HG03378 (cell line): ENCODE results near the gene CCDC15.

Experiments used
- ATAC-seq: cut with Tn5 transposase; IDR thresholded peaks from one replicate; pipeline ENCODE4 v1.9.1; 2021; ENCODE audit warnings: mild to moderate bottlenecking, moderate library complexity; ENCODE audit not compliant: unreplicated experiment

The CCDC15 gene

GRCh38 chr11:124953753-124954589 is at the start of gene CCDC15:
Gene CCDC15, plus strand, starts transcription at chr11:124954202. Its CDS starts 531 bp downstream, at chr11:124954733.
- peak; percentile 94 for ATAC-seq

- ATAC-seq, result no peak
Observed at GRCh38 chr11:124915541-124916369, 38.2 kb upstream of the CCDC15 start.

GRCh38 chr11:124916370-124916710 is 37.7 kb upstream of the CCDC15 start:
- ATAC-seq, result no peak

GRCh38 chr11:124917115-124917637 is 36.8 kb upstream of the CCDC15 start:
- no peak for ATAC-seq

GRCh38 chr11:124918950-124919349 is 35.1 kb upstream of the CCDC15 start, which contains the start of gene HEPN1:
Gene HEPN1, plus strand, starts transcription at chr11:124919250.
- no peak for ATAC-seq

- ATAC-seq, result no peak
Observed at GRCh38 chr11:124919898-124920297, 34.1 kb upstream of the CCDC15 start.

GRCh38 chr11:124920356-124920755 is 33.6 kb upstream of the CCDC15 start:
- no peak for ATAC-seq

- peak; percentile 67 for ATAC-seq
Observed at GRCh38 chr11:124920870-124921609, 33.0 kb upstream of the CCDC15 start.

- no peak for ATAC-seq
Observed at GRCh38 chr11:124922831-124923230, 31.2 kb upstream of the CCDC15 start.

GRCh38 chr11:124923296-124923695 is 30.7 kb upstream of the CCDC15 start:
- no peak for ATAC-seq

- no peak for ATAC-seq
Observed at GRCh38 chr11:124928942-124929665, 24.9 kb upstream of the CCDC15 start.

GRCh38 chr11:124930799-124931198 is 23.2 kb upstream of the CCDC15 start:
- ATAC-seq, result peak; percentile 89

GRCh38 chr11:124934862-124935547 is 19.0 kb upstream of the CCDC15 start:
- no peak for ATAC-seq

GRCh38 chr11:124935548-124936514 is 18.2 kb upstream of the CCDC15 start, which contains the start of gene HEPACAM:
Gene HEPACAM, minus strand, starts transcription at chr11:124936047. Its CDS starts 41 bp downstream, at chr11:124936006.
- no peak for ATAC-seq

GRCh38 chr11:124937336-124937935 is 16.6 kb upstream of the CCDC15 start:
- ATAC-seq, result no peak

GRCh38 chr11:124938206-124938765 is 15.7 kb upstream of the CCDC15 start:
- ATAC-seq, result no peak

GRCh38 chr11:124938970-124939369 is 15.0 kb upstream of the CCDC15 start:
- ATAC-seq, result no peak

GRCh38 chr11:124941703-124942102 is 12.3 kb upstream of the CCDC15 start:
- peak; percentile 49 for ATAC-seq
